Measurements from ENCODE around the gene SDC1. TPM values are rescaled to one million over a fixed set of nuclear protein-coding genes. Genes with fewer than 3 reads are reported as not detected.
A peak's percentile ranks its signal among the peaks of the same experiment; 100 is the strongest.

Gene SDC1
- polyA plus RNA-seq, 1 experiment = 17.9 TPM

GRCh38 chr2:20209373-20210109 is 15.4 kb downstream of the SDC1 start:
- DNase-seq (ENCODE audit: low read depth, low spot score) = no peak
- no peak for TF ChIP-seq CTCF (IDR thresholded peaks at IDR 0.05; ENCODE audit: low read depth, low read length)
- POLR2A ChIA-PET = no interaction called here
- CTCF ChIA-PET = interaction anchor here (1.1 to 1.6 kb wide), 2 partner anchors 19 to 194 kb away, joined by 3 to 4 read pairs; no protein-coding TSS in a partner anchor
- no peaks in the 10 kb centered on the region for H3K27me3 ChIP-seq (ENCODE audit: control insufficient read depth, insufficient read depth, low read length)
- no peaks in the 10 kb centered on the region for H3K9me3 ChIP-seq (ENCODE audit: control insufficient read depth, insufficient read depth, low read length)
- no peak overlapping the region for H3K4me3 ChIP-seq (ENCODE audit: low read depth, low read length)
- H3K27ac ChIP-seq (ENCODE audit: low read depth, low read length) = no peak overlapping the region

GRCh38 chr2:20208476-20208859 is 16.5 kb downstream of the SDC1 start:
- H3K4me3 ChIP-seq (ENCODE audit: low read depth, low read length) = no peak overlapping the region
- H3K9me3 ChIP-seq (ENCODE audit: control insufficient read depth, insufficient read depth, low read length) = no peaks in the 10 kb centered on the region
- POLR2A ChIA-PET = no interaction called here
- TF ChIP-seq CTCF (IDR thresholded peaks at IDR 0.05; ENCODE audit: low read depth, low read length) = no peak
- H3K27ac ChIP-seq (ENCODE audit: low read depth, low read length) = peak overlapping the region; percentile 21
- no peak for DNase-seq (ENCODE audit: low read depth, low spot score)
- CTCF ChIA-PET = interaction anchor here (0.8 kb wide), 1 partner anchor 17 kb away, joined by 3 read pairs; no protein-coding TSS in a partner anchor
- H3K27me3 ChIP-seq (ENCODE audit: control insufficient read depth, insufficient read depth, low read length) = no peaks in the 10 kb centered on the region

GRCh38 chr2:20207051-20207450 is 17.9 kb downstream of the SDC1 start:
- no peaks in the 10 kb centered on the region for H3K27me3 ChIP-seq (ENCODE audit: control insufficient read depth, insufficient read depth, low read length)
- POLR2A ChIA-PET = no interaction called here
- no peak overlapping the region for H3K4me3 ChIP-seq (ENCODE audit: low read depth, low read length)
- no peak for DNase-seq (ENCODE audit: low read depth, low spot score)
- no peak overlapping the region for H3K27ac ChIP-seq (ENCODE audit: low read depth, low read length)
- CTCF ChIA-PET = no interaction called here
- no peaks in the 10 kb centered on the region for H3K9me3 ChIP-seq (ENCODE audit: control insufficient read depth, insufficient read depth, low read length)
- no peak for TF ChIP-seq CTCF (IDR thresholded peaks at IDR 0.05; ENCODE audit: low read depth, low read length)

- POLR2A ChIA-PET = no interaction called here
- TF ChIP-seq CTCF (IDR thresholded peaks at IDR 0.05; ENCODE audit: low read depth, low read length) = no peak
- Histone ChIP-seq H3K27ac (ENCODE audit: low read depth, low read length) (no peak overlapping the region), H3K27me3 (ENCODE audit: control insufficient read depth, insufficient read depth, low read length) (no peaks in the 10 kb centered on the region), H3K4me3 (ENCODE audit: low read depth, low read length) (no peak overlapping the region), H3K9me3 (ENCODE audit: control insufficient read depth, insufficient read depth, low read length) (no peaks in the 10 kb centered on the region; the same call in 1 of the 2 replicates)
- no peak for DNase-seq (ENCODE audit: low read depth, low spot score)
- CTCF ChIA-PET = no interaction called here
These were observed 18.9 kb downstream of the SDC1 start for GRCh38 chr2:20205915-20206524.

- CTCF ChIA-PET = no interaction called here
- Histone ChIP-seq H3K9me3 (ENCODE audit: control insufficient read depth, insufficient read depth, low read length) (no peaks in the 10 kb centered on the region; the same call in 1 of the 2 replicates), H3K27ac (ENCODE audit: low read depth, low read length) (no peak overlapping the region), H3K4me3 (ENCODE audit: low read depth, low read length) (no peak overlapping the region), H3K27me3 (ENCODE audit: control insufficient read depth, insufficient read depth, low read length) (no peaks in the 10 kb centered on the region)
- no peak for TF ChIP-seq CTCF (IDR thresholded peaks at IDR 0.05; ENCODE audit: low read depth, low read length)
- DNase-seq (ENCODE audit: low read depth, low spot score) = no peak
- POLR2A ChIA-PET = no interaction called here
These were observed 19.9 kb downstream of the SDC1 start for GRCh38 chr2:20205069-20205468.
